Keratinocyte (primary cell): ENCODE results near the gene YDJC.

Source experiments
- CTCF ChIP-seq, 3 experiments: IDR thresholded peaks in 1 of 3; conservative IDR thresholded peaks in 1 of 3; optimal IDR thresholded peaks in 1 of 3; 2 replicates in 2 of 3; 3 replicates in 1 of 3; pipeline versions ENCODE3 to v1.5.1; 2011; ENCODE audit warnings: low read length in 3 of 3, mild to moderate bottlenecking in 3 of 3, moderate library complexity in 2 of 3, control low read depth in 1 of 3, inconsistent platforms in 1 of 3; ENCODE audit not compliant: insufficient read depth in 2 of 3; ENCODE audit errors: extremely low read depth in 1 of 3
- EZH2 ChIP-seq: IDR thresholded peaks from one replicate; pipeline ENCODE4 v1.6.1; 2012; ENCODE audit warnings: inconsistent platforms, mild to moderate bottlenecking, low read length, moderate library complexity

GRCh38 chr22:21642584-21643448, 13.0 kb upstream of the YDJC start:
- TF ChIP-seq CTCF (optimal IDR thresholded peaks at IDR 0.05 in 1 of 3, IDR thresholded peaks at IDR 0.05 in 1 of 3, conservative IDR thresholded peaks at IDR 0.05 in 1 of 3; ENCODE audit: extremely low read depth in 1 of 3, insufficient read depth in 2 of 3, low read length in 3 of 3) (peak; percentile 61 to 63 (median 63)), EZH2 (no peak)
